Measurements from ENCODE around the gene CCDC106. TPM values are rescaled to one million over a fixed set of nuclear protein-coding genes. Genes with fewer than 3 reads are reported as not detected.

CCDC106 gene
- total and polyA plus RNA-seq, 2 of the 4 experiments (the other 2 are of a cell fraction): 2.3 to 13.6 TPM

GRCh38 chr19:55644842-55645511, 3.0 kb upstream of the CCDC106 start:
- intact Hi-C loops (cut with micrococcal nuclease): no loop called here
- no peak for DNase-seq
- no peak overlapping the region for H3K18ac ChIP-seq (ENCODE audit: low read depth, low read length)
- POLR2A ChIA-PET (ENCODE audit: unreplicated experiment): interaction anchor here (1.0 kb wide), 1 partner anchor 9 kb away, joined by 4 read pairs; no protein-coding TSS in a partner anchor
- no peak overlapping the region for H3K27ac ChIP-seq (ENCODE audit: insufficient read depth, low read length)
- dilution Hi-C loops (cut with HindIII; ENCODE audit: low sequenced_read_pairs, unreplicated experiment): no loop called here
- H3K4me1 ChIP-seq (ENCODE audit: control insufficient read depth, insufficient read depth, low read length): peaks cover 17% of the 10 kb centered on the region
- H3K9me3 ChIP-seq (ENCODE audit: control insufficient read depth, insufficient read depth, low read length): no peaks in the 10 kb centered on the region
- no peak overlapping the region for H2AFZ ChIP-seq (replicated peaks; ENCODE audit: low read length, poor library complexity)
- H3K4me2 ChIP-seq (ENCODE audit: low read depth, low read length): no peak overlapping the region; the same call in 1 of the 2 replicates
- H4K20me1 ChIP-seq (ENCODE audit: insufficient read depth, low read length): no peaks in the 10 kb centered on the region
- no peak overlapping the region for H4K8ac ChIP-seq (ENCODE audit: low read depth in 2 of 2, low read length in 2 of 2)
- in situ Hi-C loops (cut with MboI; ENCODE audit: low sequenced_read_pairs): loop anchor here (25.0 kb wide), 2 partner anchors 358 to 533 kb away; partner anchors contain the start of genes BRSK1, HSPBP1 and PPP1R12C
- H2BK20ac ChIP-seq (ENCODE audit: low read depth, low read length): no peak overlapping the region
- H4K5ac ChIP-seq (ENCODE audit: low read depth, low read length): no peak overlapping the region
- no peak overlapping the region for H3K4ac ChIP-seq (ENCODE audit: low read depth, low read length)
- H2BK5ac ChIP-seq (ENCODE audit: low read depth, low read length, poor library complexity, severe bottlenecking): no peak overlapping the region
- H4K91ac ChIP-seq (ENCODE audit: insufficient read depth, low read depth, low read length): no peak overlapping the region
- H3K9me1 ChIP-seq (ENCODE audit: insufficient read depth, low read length): no peaks in the 10 kb centered on the region
- ATAC-seq (ENCODE audit: low read depth): no peak
- no peak overlapping the region for H3K4me3 ChIP-seq (ENCODE audit: insufficient read depth, low read depth, low read length)
- WGBS, 2 experiments (ENCODE audit: extremely low coverage in 2 of 2, insufficient read length in 1 of 2): 92% methylated on average over 19 of the region's 28 CpGs; no CpG with 5 or more reads in 1 of the 2 experiments
- H2AK9ac ChIP-seq (replicated peaks; ENCODE audit: low read depth, low read length, poor library complexity): peak overlapping the region; percentile 96
- peaks cover 14% of the 10 kb centered on the region for H3K36me3 ChIP-seq (ENCODE audit: control insufficient read depth, insufficient read depth, low read length)
- CTCF ChIA-PET: no interaction called here
- peaks cover 27 to 72% of the 10 kb centered on the region in 2 experiments for H3K79me1 ChIP-seq (ENCODE audit: low read depth in 1 of 2, low read length in 2 of 2)
- no TSS peak for BruUV-seq (replicated peaks)
- TF ChIP-seq NFE2L2 (IDR thresholded peaks at IDR 0.05; ENCODE audit: low read depth, low read length) (no peak), MXI1 (IDR thresholded peaks at IDR 0.05; ENCODE audit: borderline replicate concordance, low read depth, low read length) (no peak), CEBPB (IDR thresholded peaks at IDR 0.05; ENCODE audit: low read depth, low read length) (no peak), MAFK (IDR thresholded peaks at IDR 0.05; ENCODE audit: low read depth, low read length) (no peak), FOS (IDR thresholded peaks at IDR 0.05; ENCODE audit: low read depth, low read length) (no peak), CHD1 (IDR thresholded peaks at IDR 0.05; ENCODE audit: low read depth, low read length) (no peak), RCOR1 (IDR thresholded peaks at IDR 0.05; ENCODE audit: insufficient replicate concordance, low read length) (no peak), USF2 (IDR thresholded peaks at IDR 0.05; ENCODE audit: low read depth, low read length) (no peak), SMC3 (IDR thresholded peaks at IDR 0.05; ENCODE audit: low read depth, low read length) (no peak), MAZ (IDR thresholded peaks at IDR 0.05; ENCODE audit: borderline replicate concordance, low read depth, low read length) (no peak), RAD21 (IDR thresholded peaks at IDR 0.05; ENCODE audit: low read length) (no peak), CTCF (conservative IDR thresholded peaks at IDR 0.05; ENCODE audit: low read depth, low read length) (no peak), POLR2A (IDR thresholded peaks at IDR 0.05; ENCODE audit: low read depth, low read length) (no peak), ELK1 (IDR thresholded peaks at IDR 0.05; ENCODE audit: borderline replicate concordance, low read depth, low read length) (no peak), BHLHE40 (IDR thresholded peaks at IDR 0.05; ENCODE audit: low read depth, low read length) (no peak), RFX5 (IDR thresholded peaks at IDR 0.05; ENCODE audit: low read depth, low read length) (no peak)
- no peak overlapping the region for H3K14ac ChIP-seq (replicated peaks; ENCODE audit: low read depth, low read length)
- H3K23ac ChIP-seq (ENCODE audit: low read depth, low read length): no peak overlapping the region
- no peak overlapping the region for H3K9ac ChIP-seq (ENCODE audit: low read depth, low read length)
- H2BK15ac ChIP-seq (ENCODE audit: low read depth, low read length): no peak overlapping the region
- peak overlapping the region; percentile 97; the same call in 1 of the 2 replicates for H2AK5ac ChIP-seq (ENCODE audit: low read depth, low read length)
- H3K27me3 ChIP-seq (ENCODE audit: control insufficient read depth, insufficient read depth, low read length): no peaks in the 10 kb centered on the region
- H3K56ac ChIP-seq (ENCODE audit: extremely low read depth, insufficient read depth, low read length): no peak overlapping the region
- H2BK120ac ChIP-seq (ENCODE audit: low read depth, low read length): no peak overlapping the region

Data from IMR-90 (cell line).